GM12878 (cell line): ENCODE data around the gene ARL15. TPM values are rescaled to one million over a fixed set of nuclear protein-coding genes. Genes with fewer than 3 reads are reported as not detected.
A peak's percentile ranks its signal among the peaks of the same experiment; 100 is the strongest.

ENCODE experiments used
- ATAC-seq: fragments of 200-7000 bp; cut with Tn5 transposase; 3 replicates; pipeline ENCODE4 v1.9.1; 2020; ENCODE audit warnings: mild to moderate bottlenecking, moderate library complexity
- BruUV-seq: library from RNA; stranded (reverse); fragments of 400-500 nt; replicated peaks from 2 replicates; lab custom pipeline; 2021; lab: Mats Ljungman, UMichigan
- CTCF ChIA-PET: fragments of 300-600 bp; sonication (Branson Sonifier 250); formaldehyde crosslinking; extraction: SDS; loops from one replicate; lab custom pipeline; 2021; ENCODE audit warnings: inconsistent platforms; lab: Yijun Ruan, JAX
- POLR2A ChIA-PET: fragments of 350-600 bp; formaldehyde crosslinking; extraction: SDS; loops from one replicate; lab custom pipeline; 2021; ENCODE audit warnings: inconsistent platforms; lab: Charles Lee
- RAD21 ChIA-PET: fragments of 300-600 bp; sonication (Branson Sonifier 250); formaldehyde crosslinking; loops from one replicate; lab custom pipeline; 2023; ENCODE audit warnings: antibody characterized with exemption; ENCODE audit not compliant: unreplicated experiment; lab: Charles Lee
- SMC1A ChIA-PET: fragments of 300-600 bp; sonication (Branson Sonifier 250); formaldehyde crosslinking; loops from one replicate; lab custom pipeline; 2023; ENCODE audit not compliant: unreplicated experiment, uncharacterized antibody; lab: Charles Lee
- DNase-seq: peaks from one replicate; pipeline ENCODE4 v3.0.0-alpha.2; 2011; ENCODE audit warnings: low read depth, low spot score
- FAIRE-seq: peaks from 3 replicates; lab custom pipeline; 2011; peaks lifted over from hg19 to GRCh38; lab: Jason Lieb, UNC
- H2AFZ ChIP-seq: 2 replicates; pipeline ENCODE4 v1.6.0; 2011; ENCODE audit warnings: low read depth, low read length, control low read depth; ENCODE audit not compliant: control insufficient read depth
- H3K27ac ChIP-seq: 2 replicates; pipeline ENCODE4 v1.5.1; 2011; ENCODE audit warnings: control low read depth; ENCODE audit not compliant: control insufficient read depth, insufficient read depth
- H3K27me3 ChIP-seq, 2 experiments: replicated peaks in 1 of 2; 2 replicates each; pipeline versions ENCODE4 v1.6.0 to v1.6.1; 2011; ENCODE audit warnings: low read length in 1 of 2; ENCODE audit not compliant: control insufficient read depth in 2 of 2, insufficient read depth in 2 of 2
- H3K36me3 ChIP-seq, 2 experiments: 2 replicates each; pipeline ENCODE4 v1.5.1; 2011; ENCODE audit warnings: low read length in 1 of 2; ENCODE audit not compliant: control insufficient read depth in 2 of 2, insufficient read depth in 2 of 2
- H3K4me1 ChIP-seq: 2 replicates; pipeline ENCODE4 v1.6.1; 2011; ENCODE audit warnings: mild to moderate bottlenecking, low read length, moderate library complexity, mixed read lengths; ENCODE audit not compliant: control insufficient read depth, insufficient read depth
- H3K4me2 ChIP-seq: 2 replicates; pipeline ENCODE4 v1.6.0; 2011; ENCODE audit warnings: control low read depth; ENCODE audit not compliant: control insufficient read depth, insufficient read depth
- H3K4me3 ChIP-seq: fragments of 200-600 bp; sonication (generic); 2 replicates; pipeline ENCODE4 v1.5.1; 2016
- H3K79me2 ChIP-seq: 2 replicates; pipeline ENCODE4 v1.6.0; 2011; ENCODE audit warnings: low read length; ENCODE audit not compliant: control insufficient read depth, insufficient read depth
- H3K9ac ChIP-seq: 2 replicates; pipeline ENCODE4 v1.8.0; 2011; ENCODE audit warnings: low read length, control low read depth, mixed read lengths; ENCODE audit not compliant: control insufficient read depth, insufficient read depth
- H3K9me3 ChIP-seq: replicated peaks from 3 replicates; pipeline ENCODE4 v1.5.1; 2011; ENCODE audit warnings: mild to moderate bottlenecking, low read length; ENCODE audit not compliant: control insufficient read depth, insufficient read depth
- H4K20me1 ChIP-seq: 2 replicates; pipeline ENCODE4 v1.6.0; 2011; ENCODE audit not compliant: control insufficient read depth, insufficient read depth
- ASH2L ChIP-seq: fragments of 300-600, 200-600 bp; sonication (generic); IDR thresholded peaks from 2 replicates; pipeline ENCODE4 v1.6.1; 2017; ENCODE audit warnings: low read depth, mild to moderate bottlenecking, borderline replicate concordance
- EED ChIP-seq: sonication (generic); IDR thresholded peaks from 2 replicates; pipeline ENCODE4 v1.6.1; 2016; ENCODE audit warnings: antibody characterized with exemption, low read depth
- FOS ChIP-seq: IDR thresholded peaks from 3 replicates; pipeline ENCODE4 v1.6.1; 2011; ENCODE audit warnings: borderline replicate concordance; ENCODE audit not compliant: insufficient read length; ENCODE audit errors: extremely low read depth
- GATAD2B ChIP-seq: fragments of 450-650 bp; conservative IDR thresholded peaks from 2 replicates; pipeline ENCODE4 v1.6.1; 2017; ENCODE audit warnings: low read depth, mild to moderate bottlenecking, moderate library complexity
- IKZF1 ChIP-seq: fragments of 450-650 bp; conservative IDR thresholded peaks from 2 replicates; pipeline ENCODE4 v1.6.1; 2017; ENCODE audit warnings: antibody characterized with exemption, mild to moderate bottlenecking
- IRF4 ChIP-seq: IDR thresholded peaks from 2 replicates; pipeline ENCODE4 v1.6.1; 2011; ENCODE audit warnings: low read depth, low read length
- MAX ChIP-seq: IDR thresholded peaks from 2 replicates; pipeline ENCODE4 v1.6.1; 2012; ENCODE audit warnings: low read depth, low read length, improper control_type of control experiment
- NBN ChIP-seq: fragments of 450-650 bp; IDR thresholded peaks from 2 replicates; pipeline ENCODE4 v1.6.1; 2016
- NR2F1 ChIP-seq: fragments of 450-650 bp; conservative IDR thresholded peaks from 2 replicates; pipeline ENCODE4 v1.6.1; 2017; ENCODE audit warnings: mild to moderate bottlenecking
- PKNOX1 ChIP-seq: fragments of 450-650 bp; IDR thresholded peaks from 2 replicates; pipeline ENCODE4 v1.6.1; 2016; ENCODE audit warnings: mild to moderate bottlenecking
- RBBP5 ChIP-seq: fragments of 200-600 bp; sonication (generic); conservative IDR thresholded peaks from 2 replicates; pipeline ENCODE4 v1.6.1; 2016
- RFX5 ChIP-seq: IDR thresholded peaks from 2 replicates; pipeline ENCODE4 v1.6.1; 2011; ENCODE audit warnings: low read depth, low read length, improper control_type of control experiment
- ZNF217 ChIP-seq: fragments of 450-650 bp; IDR thresholded peaks from 2 replicates; pipeline ENCODE4 v1.6.1; 2017; ENCODE audit warnings: antibody characterized with exemption, mild to moderate bottlenecking
- ZSCAN29 ChIP-seq: fragments of 450-650 bp; IDR thresholded peaks from 2 replicates; pipeline ENCODE4 v1.6.1; 2017; ENCODE audit warnings: mild to moderate bottlenecking, moderate library complexity
- WGBS: methylation state at CpG from one replicate; pipeline ENCODE4 v1.1.6; 2016; ENCODE audit warnings: low lambda C conversion rate; ENCODE audit not compliant: insufficient replicate concordance, insufficient coverage; ENCODE audit errors: missing lambda C conversion rate; 5-methylcytosine and 5-hydroxymethylcytosine counted together
- in situ Hi-C: fragments of 300-500 bp; cut with MboI; formaldehyde crosslinking; loops from 9 replicates; pipeline ENCODE4 v1.14.3; 2018; ENCODE audit warnings: mixed read lengths
- intact Hi-C: fragments of 100-400 bp; cut with micrococcal nuclease; formaldehyde crosslinking; loops from one replicate; pipeline ENCODE4 v1.14.2; 2022; ENCODE audit not compliant: unreplicated experiment
- polyA plus RNA-seq, 11 experiments: library from polyadenylated mRNA; depleted of rRNA in 4 of 11; unstranded in 6 of 11; stranded (reverse) in 5 of 11; fragments of >200 nt; fragmentation: Nextera tagmentation in 4 of 11; fragmentation: Illumina TruSeq in 1 of 11; extraction: Ambion mirVana in 4 of 11; extraction: Trizol in 1 of 11; gene quantifications; 1 replicate in 1 of 11; 2 replicates in 10 of 11; pipeline versions ENCODE4 v1.2.1 to v1.2.3, GENCODE V29; 2011 to 2016; ENCODE audit warnings: inconsistent platforms in 2 of 11, missing spikeins in 2 of 11, low read depth in 1 of 11
- total RNA-seq, 4 experiments: library from RNA; depleted of rRNA in 3 of 4; stranded (reverse); fragments of >200 nt in 3 of 4; fragmentation: Illumina TruSeq in 1 of 4; extraction: Trizol in 1 of 4; gene quantifications; 2 replicates each; pipeline versions ENCODE4 v1.2.1 to v1.2.3, GENCODE V29; 2013 to 2021

ARL15 gene
- total and polyA plus RNA-seq, 10 of the 15 experiments (the other 5 are each of a cell fraction or from before 2014, with no cell fraction given), result 3.6 to 11.0 (median 7.7) TPM

- no peaks in the 10 kb centered on the region for H3K27me3 ChIP-seq
- no peaks in the 10 kb centered on the region for H3K9me3 ChIP-seq
- no peaks in the 10 kb centered on the region for H3K36me3 ChIP-seq
- H3K79me2 ChIP-seq, result peaks cover 10% of the 10 kb centered on the region
- ChIA-PET RAD21 (interaction anchor here (0.7 to 4.0 kb wide), 18 partner anchors 60 to 211 kb away, joined by 3 to 26 read pairs (median 4); no protein-coding TSS in a partner anchor), SMC1A (interaction anchor here (0.7 to 4.9 kb wide), 23 partner anchors 14 to 114 kb away, joined by 3 to 34 read pairs (median 4); no protein-coding TSS in a partner anchor), CTCF (interaction anchor here (0.6 to 3.3 kb wide), 19 partner anchors 21 to 180 kb away, joined by 3 to 30 read pairs (median 6); no protein-coding TSS in a partner anchor), POLR2A (interaction anchor here (0.6 to 2.5 kb wide), 20 partner anchors 8 to 1511 kb away, joined by 3 to 16 read pairs (median 4); no protein-coding TSS in a partner anchor)
- DNase-seq, result no peak
- no TSS peak for BruUV-seq
- H3K4me2 ChIP-seq, result peak overlapping the region; percentile 90
- H3K9ac ChIP-seq, result peak overlapping the region; percentile 81
- H3K27ac ChIP-seq, result peak overlapping the region; percentile 49
- no peaks in the 10 kb centered on the region for H3K4me1 ChIP-seq
- WGBS, result under 1% methylated on average over 37 of the region's 39 CpGs
- ATAC-seq, result peak; percentile 53
- H3K4me3 ChIP-seq, result peak overlapping the region; percentile 90
- FAIRE-seq, result no peak
- TF ChIP-seq NR2F1, result no peak
- peak; percentile 62; the same call in 1 of the 2 replicates for TF ChIP-seq ASH2L
- TF ChIP-seq GATAD2B, result 0 out of 2 replicates have a peak, but pooled peaks have one; percentile 18
- no peak for TF ChIP-seq RBBP5
- no peak for TF ChIP-seq PKNOX1
- no peak for TF ChIP-seq RFX5
- TF ChIP-seq NBN, result 0 out of 2 replicates have a peak, but pooled peaks have one; percentile 7
- peak; percentile 8; the same call in 1 of the 2 replicates for TF ChIP-seq IKZF1
- TF ChIP-seq FOS, result no peak
- TF ChIP-seq IRF4, result no peak
- TF ChIP-seq MAX, result 0 out of 2 replicates have a peak, but pooled peaks have one; percentile 3
- peak; percentile 30; the same call in 1 of the 2 replicates for TF ChIP-seq EED
- peak; percentile 32; the same call in 1 of the 2 replicates for TF ChIP-seq ZSCAN29
- TF ChIP-seq ZNF217, result no peak
- no peaks in the 10 kb centered on the region for H4K20me1 ChIP-seq
- intact Hi-C loops, result loop anchor here (5.0 kb wide), 3 partner anchors 63 to 177 kb away; no protein-coding TSS in a partner anchor
- peak overlapping the region; percentile 93 for H2AFZ ChIP-seq
- in situ Hi-C loops, result no loop called here
These were observed 511 bp downstream of the ARL15 start for GRCh38 chr5:54309691-54310432.
